IMR-90 (cell line): ENCODE data around the gene DENND2C. TPM values are rescaled to one million over a fixed set of nuclear protein-coding genes. Genes with fewer than 3 reads are reported as not detected.

Experiments used
- ATAC-seq: fragments of 200-7000 bp; cut with Tn5 transposase; 2 replicates; pipeline ENCODE4 v1.9.1; 2020; ENCODE audit warnings: low read depth, mild to moderate bottlenecking, moderate library complexity
- BruUV-seq: library from RNA; stranded (reverse); fragments of 400-500 nt; replicated peaks from 2 replicates; lab custom pipeline; 2021; lab: Mats Ljungman, UMichigan
- CTCF ChIA-PET: fragments of 300-600 bp; formaldehyde crosslinking; extraction: SDS; loops from one replicate; lab custom pipeline; 2021; ENCODE audit warnings: antibody characterized with exemption; lab: Yijun Ruan, JAX
- POLR2A ChIA-PET: fragments of 300-600 bp; sonication (Branson Sonifier 250); formaldehyde crosslinking; loops from one replicate; lab custom pipeline; 2022; ENCODE audit warnings: antibody characterized with exemption; ENCODE audit not compliant: unreplicated experiment; lab: Charles Lee
- DNase-seq: peaks from one replicate; pipeline ENCODE4 v3.0.0; 2013
- H2AFZ ChIP-seq: replicated peaks from 2 replicates; pipeline ENCODE3; 2013; ENCODE audit warnings: low read length, mild to moderate bottlenecking; ENCODE audit not compliant: poor library complexity
- H2AK5ac ChIP-seq: 2 replicates; pipeline ENCODE4 v1.6.1; 2013; ENCODE audit warnings: low read depth, low read length, inconsistent platforms
- H2AK9ac ChIP-seq: replicated peaks from 2 replicates; pipeline ENCODE3; 2013; ENCODE audit warnings: mild to moderate bottlenecking, low read depth, low read length, moderate library complexity; ENCODE audit not compliant: poor library complexity
- H2BK120ac ChIP-seq: 2 replicates; pipeline ENCODE4 v1.6.1; 2013; ENCODE audit warnings: low read depth, low read length, inconsistent platforms
- H2BK15ac ChIP-seq: 3 replicates; pipeline ENCODE4 v1.6.1; 2013; ENCODE audit warnings: low read depth, low read length, inconsistent platforms
- H2BK20ac ChIP-seq: 2 replicates; pipeline ENCODE4 v1.6.1; 2013; ENCODE audit warnings: low read depth, mild to moderate bottlenecking, inconsistent platforms, low read length, moderate library complexity
- H2BK5ac ChIP-seq: 2 replicates; pipeline ENCODE4 v1.6.1; 2013; ENCODE audit warnings: mild to moderate bottlenecking, low read depth, low read length, inconsistent platforms; ENCODE audit not compliant: poor library complexity, severe bottlenecking
- H3K14ac ChIP-seq: replicated peaks from 2 replicates; pipeline ENCODE4 v1.6.1; 2013; ENCODE audit warnings: low read depth, low read length, inconsistent platforms
- H3K18ac ChIP-seq: 2 replicates; pipeline ENCODE4 v1.6.1; 2013; ENCODE audit warnings: low read depth, low read length, control low read depth
- H3K23ac ChIP-seq: 2 replicates; pipeline ENCODE4 v1.6.1; 2013; ENCODE audit warnings: low read depth, low read length, inconsistent platforms
- H3K27ac ChIP-seq: 2 replicates; pipeline ENCODE4 v1.5.1; 2013; ENCODE audit warnings: mild to moderate bottlenecking, control low read depth, low read length; ENCODE audit not compliant: insufficient read depth
- H3K27me3 ChIP-seq: 2 replicates; pipeline ENCODE4 v1.6.1; 2013; ENCODE audit warnings: low read length; ENCODE audit not compliant: control insufficient read depth, insufficient read depth
- H3K36me3 ChIP-seq: 2 replicates; pipeline ENCODE4 v1.6.1; 2013; ENCODE audit warnings: low read length, mixed read lengths; ENCODE audit not compliant: control insufficient read depth, insufficient read depth
- H3K4ac ChIP-seq: 2 replicates; pipeline ENCODE4 v1.6.1; 2013; ENCODE audit warnings: low read depth, low read length, inconsistent platforms
- H3K4me1 ChIP-seq: 2 replicates; pipeline ENCODE4 v1.6.1; 2013; ENCODE audit warnings: low read length, mixed read lengths; ENCODE audit not compliant: control insufficient read depth, insufficient read depth
- H3K4me2 ChIP-seq: 2 replicates; pipeline ENCODE4 v1.6.1; 2013; ENCODE audit warnings: low read depth, mild to moderate bottlenecking, control low read depth, low read length, moderate library complexity
- H3K4me3 ChIP-seq: 2 replicates; pipeline ENCODE4 v1.5.1; 2013; ENCODE audit warnings: low read depth, mild to moderate bottlenecking, control low read depth, low read length, moderate library complexity; ENCODE audit not compliant: insufficient read depth
- H3K56ac ChIP-seq: 2 replicates; pipeline ENCODE4 v1.6.1; 2013; ENCODE audit warnings: low read length, inconsistent platforms; ENCODE audit not compliant: insufficient read depth; ENCODE audit errors: extremely low read depth
- H3K79me1 ChIP-seq, 2 experiments: 2 replicates each; pipeline ENCODE4 v1.6.1; 2013; ENCODE audit warnings: low read length in 2 of 2, inconsistent platforms in 1 of 2, low read depth in 1 of 2
- H3K9ac ChIP-seq: 2 replicates; pipeline ENCODE4 v1.6.1; 2013; ENCODE audit warnings: low read depth, low read length, control low read depth
- H3K9me1 ChIP-seq: 2 replicates; pipeline ENCODE4 v1.6.1; 2013; ENCODE audit warnings: low read length, inconsistent platforms; ENCODE audit not compliant: insufficient read depth
- H3K9me3 ChIP-seq: 2 replicates; pipeline ENCODE4 v1.6.1; 2013; ENCODE audit warnings: low read length; ENCODE audit not compliant: control insufficient read depth, insufficient read depth
- H4K20me1 ChIP-seq: 2 replicates; pipeline ENCODE4 v1.6.1; 2013; ENCODE audit warnings: low read length, inconsistent platforms; ENCODE audit not compliant: insufficient read depth
- H4K5ac ChIP-seq: 2 replicates; pipeline ENCODE4 v1.6.1; 2013; ENCODE audit warnings: mild to moderate bottlenecking, low read depth, low read length, control low read depth
- H4K8ac ChIP-seq, 2 experiments: 2 replicates each; pipeline ENCODE4 v1.6.1; 2013; ENCODE audit warnings: low read depth in 2 of 2, low read length in 2 of 2, control low read depth in 1 of 2, inconsistent platforms in 1 of 2
- H4K91ac ChIP-seq: 2 replicates; pipeline ENCODE4 v1.6.1; 2013; ENCODE audit warnings: low read depth, low read length, inconsistent platforms; ENCODE audit not compliant: insufficient read depth
- BHLHE40 ChIP-seq: fragments of 150-350 bp; IDR thresholded peaks from 2 replicates; pipeline ENCODE4 v1.6.1; 2016; ENCODE audit warnings: mild to moderate bottlenecking, low read depth, low read length
- CEBPB ChIP-seq: IDR thresholded peaks from 2 replicates; pipeline ENCODE4 v1.6.1; 2012; ENCODE audit warnings: low read depth, low read length, improper control_type of control experiment
- CHD1 ChIP-seq: IDR thresholded peaks from 2 replicates; pipeline ENCODE4 v1.6.1; 2012; ENCODE audit warnings: low read depth, low read length, improper control_type of control experiment
- CTCF ChIP-seq: conservative IDR thresholded peaks from 2 replicates; pipeline ENCODE4 v1.5.1; 2012; ENCODE audit warnings: mild to moderate bottlenecking, low read depth, low read length, improper control_type of control experiment
- FOS ChIP-seq: fragments of 150-350 bp; IDR thresholded peaks from 2 replicates; pipeline ENCODE4 v1.6.1; 2016; ENCODE audit warnings: low read depth, low read length
- POLR2A ChIP-seq: IDR thresholded peaks from 2 replicates; pipeline ENCODE4 v1.6.1; 2012; ENCODE audit warnings: mild to moderate bottlenecking, low read depth, low read length
- RFX5 ChIP-seq: IDR thresholded peaks from 2 replicates; pipeline ENCODE4 v1.8.0; 2012; ENCODE audit warnings: low read depth, mild to moderate bottlenecking, low read length, moderate library complexity
- SMC3 ChIP-seq: fragments of 150-350 bp; IDR thresholded peaks from 2 replicates; pipeline ENCODE4 v1.6.1; 2016; ENCODE audit warnings: low read depth, mild to moderate bottlenecking, antibody characterized with exemption, low read length, moderate library complexity
- dilution Hi-C: fragments of 300-500 bp; cut with HindIII; formaldehyde crosslinking; loops from one replicate; pipeline ENCODE4 v1.14.3; 2018; ENCODE audit warnings: low sequenced_read_pairs; ENCODE audit not compliant: unreplicated experiment
- in situ Hi-C: fragments of 300-500 bp; cut with MboI; formaldehyde crosslinking; loops from 3 replicates; pipeline ENCODE4 v1.14.3; 2019; ENCODE audit warnings: low sequenced_read_pairs, inconsistent platforms, mixed read lengths
- intact Hi-C: fragments of 100-400 bp; cut with micrococcal nuclease; formaldehyde crosslinking; loops from 2 replicates; pipeline ENCODE4 v1.10.0; 2022
- polyA plus RNA-seq, 3 experiments: library from polyadenylated mRNA; depleted of rRNA; stranded (reverse); fragments of >200 nt; gene quantifications; 2 replicates each; pipeline ENCODE4 v1.2.3, GENCODE V29; 2012; ENCODE audit warnings: low replicate concordance in 1 of 3
- total RNA-seq: library from RNA; depleted of rRNA; stranded (reverse); fragments of >200 nt; gene quantifications from 2 replicates; pipeline ENCODE4 v1.2.3, GENCODE V29; 2012

DENND2C gene
- total and polyA plus RNA-seq, 2 of the 4 experiments (the other 2 are of a cell fraction), result 0.58 to 2.2 TPM

- intact Hi-C loops (loop anchor here (5.0 kb wide), 1 partner anchor 49 kb away; no protein-coding TSS in a partner anchor), in situ Hi-C loops (no loop called here), dilution Hi-C loops (no loop called here)
- Histone ChIP-seq H2AFZ (no peak overlapping the region), H2BK120ac (no peak overlapping the region), H3K9me1 (no peaks in the 10 kb centered on the region), H3K9ac (no peak overlapping the region), H2AK9ac (no peak overlapping the region), H4K8ac (no peak overlapping the region), H2AK5ac (no peak overlapping the region), H3K4ac (no peak overlapping the region), H3K18ac (no peak overlapping the region), H3K9me3 (no peaks in the 10 kb centered on the region), H4K5ac (no peak overlapping the region), H4K91ac (no peak overlapping the region), H3K4me3 (no peak overlapping the region), H3K56ac (no peak overlapping the region), H3K36me3 (no peaks in the 10 kb centered on the region), H2BK15ac (no peak overlapping the region), H3K27ac (no peak overlapping the region), H2BK20ac (no peak overlapping the region), H4K20me1 (no peaks in the 10 kb centered on the region), H3K79me1 (no peaks in the 10 kb centered on the region), H3K23ac (no peak overlapping the region), H3K14ac (no peak overlapping the region), H2BK5ac (no peak overlapping the region), H3K4me2 (no peak overlapping the region), H3K27me3 (no peaks in the 10 kb centered on the region), H3K4me1 (no peaks in the 10 kb centered on the region)
- no peak for TF ChIP-seq CHD1
- TF ChIP-seq CEBPB, result no peak
- TF ChIP-seq SMC3, result no peak
- no peak for TF ChIP-seq RFX5
- TF ChIP-seq POLR2A, result no peak
- no peak for TF ChIP-seq BHLHE40
- TF ChIP-seq CTCF, result no peak
- TF ChIP-seq FOS, result no peak
- ChIA-PET CTCF (no interaction called here), POLR2A (no interaction called here)
- no peak for ATAC-seq
- BruUV-seq, result no TSS peak
- no peak for DNase-seq
Observed at GRCh38 chr1:114618606-114619005, 51.2 kb downstream of the DENND2C start.
